Effector memory CD4-positive, alpha-beta T cell (primary cell): ENCODE data around the gene FGA.

Source experiments
- DNase-seq, 3 donors: peaks; one replicate each; pipeline ENCODE4 v3.0.0-alpha.2; 2020
- H3K27ac ChIP-seq: 2 replicates; pipeline ENCODE4 v1.7.0; 2013; ENCODE audit warnings: mild to moderate bottlenecking, low read length, moderate library complexity; ENCODE audit not compliant: insufficient read depth, poor library complexity, severe bottlenecking
- H3K27me3 ChIP-seq: replicated peaks from 2 replicates; pipeline ENCODE4 v1.7.0; 2013; ENCODE audit warnings: mild to moderate bottlenecking, low read length; ENCODE audit not compliant: insufficient read depth, control insufficient read depth, poor library complexity, severe bottlenecking
- H3K36me3 ChIP-seq: 2 replicates; pipeline ENCODE4 v1.7.0; 2013; ENCODE audit warnings: mild to moderate bottlenecking, low read length, moderate library complexity; ENCODE audit not compliant: control insufficient read depth, insufficient read depth
- H3K4me1 ChIP-seq: 2 replicates; pipeline ENCODE4 v1.7.0; 2013; ENCODE audit warnings: low read length, mild to moderate bottlenecking; ENCODE audit not compliant: control insufficient read depth, insufficient read depth, poor library complexity, severe bottlenecking
- H3K4me3 ChIP-seq: 2 replicates; pipeline ENCODE4 v1.7.0; 2013; ENCODE audit warnings: low read length, low read depth, mild to moderate bottlenecking; ENCODE audit not compliant: insufficient read depth, poor library complexity, severe bottlenecking
- H3K9me3 ChIP-seq: 2 replicates; pipeline ENCODE4 v1.7.0; 2013; ENCODE audit warnings: mild to moderate bottlenecking, low read length, moderate library complexity; ENCODE audit not compliant: control insufficient read depth

FGA gene

DNA sequence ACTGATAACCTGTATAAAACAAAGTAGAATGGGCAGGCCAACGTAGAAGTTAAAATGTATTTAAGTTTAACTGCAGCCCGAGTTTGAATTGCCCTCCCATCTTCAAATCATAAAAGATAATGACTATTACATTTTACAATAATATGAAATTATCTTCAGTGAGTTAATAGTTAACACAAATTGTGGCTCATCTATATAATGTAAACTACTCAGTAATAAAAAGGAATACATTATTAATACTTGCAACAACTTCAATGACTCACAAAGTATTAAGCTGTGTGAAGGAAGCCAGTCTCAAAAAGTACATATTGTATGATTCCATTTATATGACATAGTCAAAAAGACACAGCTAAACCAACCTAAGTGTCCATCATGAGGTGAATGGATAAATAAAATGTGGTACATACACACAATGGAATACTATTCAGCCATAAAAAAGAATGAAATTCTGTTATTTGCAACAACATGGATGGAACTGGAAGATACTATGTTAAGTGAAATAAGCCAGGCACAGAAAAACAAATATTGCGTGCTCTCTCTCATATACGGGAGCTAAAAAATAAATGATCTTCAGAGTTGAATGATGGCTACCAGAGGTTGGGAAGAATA, 48.2 kb downstream of the FGA start:
- Histone ChIP-seq H3K36me3 (peaks cover 90% of the 10 kb centered on the region), H3K4me1 (no peaks in the 10 kb centered on the region), H3K9me3 (no peaks in the 10 kb centered on the region), H3K4me3 (no peak overlapping the region), H3K27me3 (no peaks in the 10 kb centered on the region), H3K27ac (no peak overlapping the region)
- DNase-seq, result no peak
